HepG2 (cell line): ENCODE measurements around the gene PTK7. TPM values are rescaled to one million over a fixed set of nuclear protein-coding genes. Genes with fewer than 3 reads are reported as not detected.

Source experiments
- GFI1 ChIP-seq: sonication (generic); formaldehyde crosslinking; IDR thresholded peaks from 2 replicates; pipeline ENCODE4 v1.5.0; 2020; ENCODE audit warnings: missing genetic modification reagents, mild to moderate bottlenecking, borderline replicate concordance
- KDM1A ChIP-seq: IDR thresholded peaks from 2 replicates; pipeline ENCODE4 v1.6.1; 2016; ENCODE audit warnings: missing compliant biosample characterization
- KDM4B ChIP-seq: sonication (generic); formaldehyde crosslinking; IDR thresholded peaks from 2 replicates; pipeline ENCODE4 v1.4.0; 2020; ENCODE audit warnings: missing genetic modification reagents
- KDM6A ChIP-seq: IDR thresholded peaks from 2 replicates; pipeline ENCODE4 v1.6.1; 2016; ENCODE audit warnings: low read depth
- MAFF ChIP-seq: IDR thresholded peaks from 2 replicates; pipeline ENCODE4 v1.6.1; 2011; ENCODE audit warnings: low read depth, low read length, improper control_type of control experiment
- SIX4 ChIP-seq: sonication (generic); formaldehyde crosslinking; IDR thresholded peaks from 2 replicates; pipeline ENCODE4 v1.4.0; 2020; ENCODE audit warnings: missing genetic modification reagents
- SMAD1 ChIP-seq: sonication (generic); formaldehyde crosslinking; IDR thresholded peaks from 2 replicates; pipeline ENCODE4 v1.4.0; 2020; ENCODE audit warnings: missing genetic modification reagents, low read depth, mild to moderate bottlenecking, borderline replicate concordance
- SMYD3 ChIP-seq: sonication (generic); formaldehyde crosslinking; IDR thresholded peaks from 2 replicates; pipeline ENCODE4 v1.8.1; 2023; ENCODE audit warnings: mild to moderate bottlenecking, missing genetic modification reagents
- SP5 ChIP-seq: IDR thresholded peaks from 2 replicates; pipeline ENCODE4 v1.6.1; 2016; ENCODE audit warnings: low read depth, borderline replicate concordance
- YEATS4 ChIP-seq: sonication (generic); formaldehyde crosslinking; IDR thresholded peaks from 2 replicates; pipeline ENCODE4 v1.4.0; 2020; ENCODE audit warnings: missing genetic modification reagents, borderline replicate concordance
- ZNF253 ChIP-seq: sonication (generic); formaldehyde crosslinking; IDR thresholded peaks from 2 replicates; pipeline ENCODE4 v1.8.0; 2022; ENCODE audit warnings: mild to moderate bottlenecking, missing genetic modification reagents, borderline replicate concordance
- ZNF549 ChIP-seq: sonication (generic); formaldehyde crosslinking; IDR thresholded peaks from 2 replicates; pipeline ENCODE4 v1.5.0; 2020; ENCODE audit warnings: missing genetic modification reagents
- polyA plus RNA-seq, 8 experiments: library from polyadenylated mRNA; depleted of rRNA in 3 of 8; stranded (reverse) in 7 of 8; unstranded in 1 of 8; fragments of >200 nt; fragmentation: Illumina TruSeq in 4 of 8; extraction: Trizol in 4 of 8; gene quantifications; 2 replicates each; pipeline versions ENCODE4 v1.2.1 to v1.2.3, GENCODE V29; 2011 to 2016; ENCODE audit warnings: low read depth in 4 of 8, missing spikeins in 1 of 8, mixed read lengths in 1 of 8; ENCODE audit not compliant: insufficient read depth in 1 of 8
- total RNA-seq, 5 experiments: library from RNA; depleted of rRNA; stranded (reverse); fragments of >200 nt; fragmentation: Illumina TruSeq; extraction: Trizol; gene quantifications; 2 replicates each; pipeline ENCODE4 v1.2.3, GENCODE V29; 2016; ENCODE audit warnings: low read depth in 1 of 5
- TF ChIP-seq, protein P1 (sequence below): sonication (generic); formaldehyde crosslinking; conservative IDR thresholded peaks from 2 replicates; pipeline ENCODE4 v1.8.1; 2023; ENCODE audit warnings: missing genetic modification reagents
- TF ChIP-seq, protein P2 (sequence below): sonication (generic); formaldehyde crosslinking; IDR thresholded peaks from 2 replicates; pipeline ENCODE4 v1.8.1; 2023; ENCODE audit warnings: mild to moderate bottlenecking, missing genetic modification reagents
- TF ChIP-seq, protein P3 (sequence below): sonication (generic); formaldehyde crosslinking; conservative IDR thresholded peaks from 2 replicates; pipeline ENCODE4 v1.4.0; 2020; ENCODE audit warnings: missing genetic modification reagents
- TF ChIP-seq, protein P4 (sequence below): sonication (generic); formaldehyde crosslinking; IDR thresholded peaks from 2 replicates; pipeline ENCODE4 v1.4.0; 2020; ENCODE audit warnings: missing genetic modification reagents
- TF ChIP-seq, protein P5 (sequence below): IDR thresholded peaks from 2 replicates; pipeline ENCODE4 v1.6.1; 2018; ENCODE audit warnings: missing genetic modification reagents

PTK7 gene
- total and polyA plus RNA-seq, 2 of the 13 experiments (the other 11 are each of a cell fraction or from before 2014, with no cell fraction given): 98.5 to 99.8 TPM

DNA sequence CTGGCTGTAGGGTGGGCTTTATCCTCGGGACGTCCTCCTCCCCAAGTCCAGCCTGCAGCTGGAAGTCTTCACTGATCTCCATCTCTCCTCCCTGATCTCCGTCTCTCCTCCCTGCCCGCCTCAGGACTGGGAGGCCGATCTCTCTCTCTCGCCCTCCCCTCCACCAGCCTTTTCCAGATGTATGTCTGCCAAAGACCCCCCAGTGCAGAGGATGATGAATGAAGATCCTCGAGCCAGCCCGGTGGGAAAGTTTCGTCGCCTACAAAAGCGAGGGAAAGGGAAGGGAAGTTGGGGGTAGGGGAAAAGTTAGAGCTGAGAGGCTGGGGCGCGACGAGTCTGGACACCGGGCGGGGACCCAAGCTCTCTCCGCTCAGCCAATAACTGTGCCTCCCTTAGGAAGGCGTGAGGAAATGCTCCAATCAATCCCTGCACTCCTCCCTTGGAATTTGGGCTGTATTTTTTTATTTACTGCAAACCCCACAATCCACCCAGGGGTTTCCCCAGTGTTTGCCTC is 94.4 kb downstream of the PTK7 start (continued):
- TF ChIP-seq, protein P1, sequence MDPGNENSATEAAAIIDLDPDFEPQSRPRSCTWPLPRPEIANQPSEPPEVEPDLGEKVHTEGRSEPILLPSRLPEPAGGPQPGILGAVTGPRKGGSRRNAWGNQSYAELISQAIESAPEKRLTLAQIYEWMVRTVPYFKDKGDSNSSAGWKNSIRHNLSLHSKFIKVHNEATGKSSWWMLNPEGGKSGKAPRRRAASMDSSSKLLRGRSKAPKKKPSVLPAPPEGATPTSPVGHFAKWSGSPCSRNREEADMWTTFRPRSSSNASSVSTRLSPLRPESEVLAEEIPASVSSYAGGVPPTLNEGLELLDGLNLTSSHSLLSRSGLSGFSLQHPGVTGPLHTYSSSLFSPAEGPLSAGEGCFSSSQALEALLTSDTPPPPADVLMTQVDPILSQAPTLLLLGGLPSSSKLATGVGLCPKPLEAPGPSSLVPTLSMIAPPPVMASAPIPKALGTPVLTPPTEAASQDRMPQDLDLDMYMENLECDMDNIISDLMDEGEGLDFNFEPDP: no peak
- TF ChIP-seq, protein P2, sequence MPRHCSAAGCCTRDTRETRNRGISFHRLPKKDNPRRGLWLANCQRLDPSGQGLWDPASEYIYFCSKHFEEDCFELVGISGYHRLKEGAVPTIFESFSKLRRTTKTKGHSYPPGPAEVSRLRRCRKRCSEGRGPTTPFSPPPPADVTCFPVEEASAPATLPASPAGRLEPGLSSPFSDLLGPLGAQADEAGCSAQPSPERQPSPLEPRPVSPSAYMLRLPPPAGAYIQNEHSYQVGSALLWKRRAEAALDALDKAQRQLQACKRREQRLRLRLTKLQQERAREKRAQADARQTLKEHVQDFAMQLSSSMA (CRISPR knock-in tag): no peak
- TF ChIP-seq SIX4 (no peak), KDM4B (CRISPR knock-in tag) (no peak), SMAD1 (CRISPR knock-in tag) (no peak), KDM1A (CRISPR knock-in tag) (no peak), MAFF (no peak), SP5 (CRISPR knock-in tag) (no peak), ZNF253 (no peak), ZNF549 (CRISPR knock-in tag) (no peak), SMYD3 (CRISPR knock-in tag) (0 out of 2 replicates have a peak, but pooled peaks have one; percentile 16), YEATS4 (CRISPR knock-in tag) (no peak), KDM6A (CRISPR knock-in tag) (no peak), GFI1 (CRISPR knock-in tag) (no peak; the same call in 1 of the 2 replicates)
- TF ChIP-seq, protein P3, sequence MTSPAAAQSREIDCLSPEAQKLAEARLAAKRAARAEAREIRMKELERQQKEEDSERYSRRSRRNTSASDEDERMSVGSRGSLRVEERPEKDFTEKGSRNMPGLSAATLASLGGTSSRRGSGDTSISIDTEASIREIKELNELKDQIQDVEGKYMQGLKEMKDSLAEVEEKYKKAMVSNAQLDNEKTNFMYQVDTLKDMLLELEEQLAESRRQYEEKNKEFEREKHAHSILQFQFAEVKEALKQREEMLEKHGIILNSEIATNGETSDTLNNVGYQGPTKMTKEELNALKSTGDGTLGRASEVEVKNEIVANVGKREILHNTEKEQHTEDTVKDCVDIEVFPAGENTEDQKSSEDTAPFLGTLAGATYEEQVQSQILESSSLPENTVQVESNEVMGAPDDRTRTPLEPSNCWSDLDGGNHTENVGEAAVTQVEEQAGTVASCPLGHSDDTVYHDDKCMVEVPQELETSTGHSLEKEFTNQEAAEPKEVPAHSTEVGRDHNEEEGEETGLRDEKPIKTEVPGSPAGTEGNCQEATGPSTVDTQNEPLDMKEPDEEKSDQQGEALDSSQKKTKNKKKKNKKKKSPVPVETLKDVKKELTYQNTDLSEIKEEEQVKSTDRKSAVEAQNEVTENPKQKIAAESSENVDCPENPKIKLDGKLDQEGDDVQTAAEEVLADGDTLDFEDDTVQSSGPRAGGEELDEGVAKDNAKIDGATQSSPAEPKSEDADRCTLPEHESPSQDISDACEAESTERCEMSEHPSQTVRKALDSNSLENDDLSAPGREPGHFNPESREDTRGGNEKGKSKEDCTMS (CRISPR knock-in tag): no peak
- TF ChIP-seq, protein P4, sequence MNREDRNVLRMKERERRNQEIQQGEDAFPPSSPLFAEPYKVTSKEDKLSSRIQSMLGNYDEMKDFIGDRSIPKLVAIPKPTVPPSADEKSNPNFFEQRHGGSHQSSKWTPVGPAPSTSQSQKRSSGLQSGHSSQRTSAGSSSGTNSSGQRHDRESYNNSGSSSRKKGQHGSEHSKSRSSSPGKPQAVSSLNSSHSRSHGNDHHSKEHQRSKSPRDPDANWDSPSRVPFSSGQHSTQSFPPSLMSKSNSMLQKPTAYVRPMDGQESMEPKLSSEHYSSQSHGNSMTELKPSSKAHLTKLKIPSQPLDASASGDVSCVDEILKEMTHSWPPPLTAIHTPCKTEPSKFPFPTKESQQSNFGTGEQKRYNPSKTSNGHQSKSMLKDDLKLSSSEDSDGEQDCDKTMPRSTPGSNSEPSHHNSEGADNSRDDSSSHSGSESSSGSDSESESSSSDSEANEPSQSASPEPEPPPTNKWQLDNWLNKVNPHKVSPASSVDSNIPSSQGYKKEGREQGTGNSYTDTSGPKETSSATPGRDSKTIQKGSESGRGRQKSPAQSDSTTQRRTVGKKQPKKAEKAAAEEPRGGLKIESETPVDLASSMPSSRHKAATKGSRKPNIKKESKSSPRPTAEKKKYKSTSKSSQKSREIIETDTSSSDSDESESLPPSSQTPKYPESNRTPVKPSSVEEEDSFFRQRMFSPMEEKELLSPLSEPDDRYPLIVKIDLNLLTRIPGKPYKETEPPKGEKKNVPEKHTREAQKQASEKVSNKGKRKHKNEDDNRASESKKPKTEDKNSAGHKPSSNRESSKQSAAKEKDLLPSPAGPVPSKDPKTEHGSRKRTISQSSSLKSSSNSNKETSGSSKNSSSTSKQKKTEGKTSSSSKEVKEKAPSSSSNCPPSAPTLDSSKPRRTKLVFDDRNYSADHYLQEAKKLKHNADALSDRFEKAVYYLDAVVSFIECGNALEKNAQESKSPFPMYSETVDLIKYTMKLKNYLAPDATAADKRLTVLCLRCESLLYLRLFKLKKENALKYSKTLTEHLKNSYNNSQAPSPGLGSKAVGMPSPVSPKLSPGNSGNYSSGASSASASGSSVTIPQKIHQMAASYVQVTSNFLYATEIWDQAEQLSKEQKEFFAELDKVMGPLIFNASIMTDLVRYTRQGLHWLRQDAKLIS (CRISPR knock-in tag): no peak
- TF ChIP-seq, protein P5, sequence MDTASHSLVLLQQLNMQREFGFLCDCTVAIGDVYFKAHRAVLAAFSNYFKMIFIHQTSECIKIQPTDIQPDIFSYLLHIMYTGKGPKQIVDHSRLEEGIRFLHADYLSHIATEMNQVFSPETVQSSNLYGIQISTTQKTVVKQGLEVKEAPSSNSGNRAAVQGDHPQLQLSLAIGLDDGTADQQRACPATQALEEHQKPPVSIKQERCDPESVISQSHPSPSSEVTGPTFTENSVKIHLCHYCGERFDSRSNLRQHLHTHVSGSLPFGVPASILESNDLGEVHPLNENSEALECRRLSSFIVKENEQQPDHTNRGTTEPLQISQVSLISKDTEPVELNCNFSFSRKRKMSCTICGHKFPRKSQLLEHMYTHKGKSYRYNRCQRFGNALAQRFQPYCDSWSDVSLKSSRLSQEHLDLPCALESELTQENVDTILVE (CRISPR knock-in tag): peak; percentile 14; the same call in 1 of the 2 replicates
